SK-N-MC (cell line): ENCODE results near the gene CCDC69.

Source experiments
- EZH2 ChIP-seq: fragments of 200-600 bp; sonication (generic); IDR thresholded peaks from one replicate; pipeline ENCODE4 v1.6.1; 2017; ENCODE audit warnings: antibody characterized with exemption
- FOXP2 ChIP-seq: optimal IDR thresholded peaks from 2 replicates; pipeline ENCODE3; 2011; ENCODE audit warnings: mild to moderate bottlenecking, moderate library complexity; ENCODE audit not compliant: insufficient read depth; ENCODE audit errors: extremely low read length, control extremely low read depth
- POLR2AphosphoS5 ChIP-seq: IDR thresholded peaks from 2 replicates; pipeline ENCODE4 v1.6.1; 2012; ENCODE audit warnings: mild to moderate bottlenecking, low read depth, low read length, borderline replicate concordance

- TF ChIP-seq POLR2AphosphoS5 (no peak), FOXP2 (no peak), EZH2 (no peak)
Measured at GRCh38 chr5:151142933-151143332, 81.0 kb downstream of the CCDC69 start.
